ENCODE results near the gene CSRP1. TPM values are rescaled to one million over a fixed set of nuclear protein-coding genes. Genes with fewer than 3 reads are reported as not detected.

Gene CSRP1
- total RNA-seq, 4 donors from 2014 or later: 22.7 to 91.1 (median 68.9) TPM

DNA sequence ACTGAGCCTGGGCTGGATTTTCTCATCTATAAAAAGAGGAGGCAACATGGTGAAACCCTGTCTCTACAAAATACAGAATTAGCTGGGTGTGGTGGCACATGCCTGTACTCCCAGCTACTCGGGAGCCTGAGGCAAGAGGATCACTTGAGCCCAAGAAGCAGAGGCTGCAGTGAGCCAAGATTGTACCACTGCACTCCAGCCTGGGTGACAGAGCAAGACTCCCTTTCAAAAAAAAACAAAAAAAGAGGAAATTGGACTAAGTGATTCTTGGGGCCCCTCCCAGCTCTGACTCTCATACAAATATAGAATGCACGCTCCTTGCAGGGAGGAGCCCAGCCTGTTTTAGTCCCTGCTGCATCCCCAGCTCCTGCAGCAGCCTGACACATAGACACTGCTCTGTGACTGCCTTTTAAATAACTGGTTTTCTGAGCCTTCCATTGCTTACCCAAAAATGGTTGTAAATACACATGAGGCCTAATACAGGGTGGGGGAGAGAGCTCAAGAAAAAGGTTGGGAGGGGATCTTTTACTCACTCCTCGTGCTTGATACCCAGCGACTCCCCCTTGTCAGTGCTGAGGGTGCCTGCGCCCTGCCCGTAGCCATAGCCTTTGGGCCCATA is 17.2 kb downstream of the CSRP1 start:
- in situ Hi-C loops (cut with MboI; ENCODE audit: low sequenced_read_pairs in 4 of 4): no loop called here
- Histone ChIP-seq H3K27ac (peak overlapping the region in 2 of 4 donors; percentile 51 to 55), H3K36me3 (no peaks in the 10 kb centered on the region), H3K4me1 (peaks cover 39 to 45% of the 10 kb centered on the region in 2 donors), H3K4me3 (no peak overlapping the region), H3K27me3 (no peaks in the 10 kb centered on the region), H3K9me3 (no peaks in the 10 kb centered on the region)
- no peak for DNase-seq
- intact Hi-C loops (cut with DNase I; ENCODE audit: low total_unique reads): no loop called here
- ATAC-seq: no peak
- no peak for TF ChIP-seq POLR2A (IDR thresholded peaks at IDR 0.05)
- TF ChIP-seq, protein P1, sequence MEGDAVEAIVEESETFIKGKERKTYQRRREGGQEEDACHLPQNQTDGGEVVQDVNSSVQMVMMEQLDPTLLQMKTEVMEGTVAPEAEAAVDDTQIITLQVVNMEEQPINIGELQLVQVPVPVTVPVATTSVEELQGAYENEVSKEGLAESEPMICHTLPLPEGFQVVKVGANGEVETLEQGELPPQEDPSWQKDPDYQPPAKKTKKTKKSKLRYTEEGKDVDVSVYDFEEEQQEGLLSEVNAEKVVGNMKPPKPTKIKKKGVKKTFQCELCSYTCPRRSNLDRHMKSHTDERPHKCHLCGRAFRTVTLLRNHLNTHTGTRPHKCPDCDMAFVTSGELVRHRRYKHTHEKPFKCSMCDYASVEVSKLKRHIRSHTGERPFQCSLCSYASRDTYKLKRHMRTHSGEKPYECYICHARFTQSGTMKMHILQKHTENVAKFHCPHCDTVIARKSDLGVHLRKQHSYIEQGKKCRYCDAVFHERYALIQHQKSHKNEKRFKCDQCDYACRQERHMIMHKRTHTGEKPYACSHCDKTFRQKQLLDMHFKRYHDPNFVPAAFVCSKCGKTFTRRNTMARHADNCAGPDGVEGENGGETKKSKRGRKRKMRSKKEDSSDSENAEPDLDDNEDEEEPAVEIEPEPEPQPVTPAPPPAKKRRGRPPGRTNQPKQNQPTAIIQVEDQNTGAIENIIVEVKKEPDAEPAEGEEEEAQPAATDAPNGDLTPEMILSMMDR (IDR thresholded peaks at IDR 0.05 in 4 of 5, conservative IDR thresholded peaks at IDR 0.05 in 1 of 5): no peak

DNA sequence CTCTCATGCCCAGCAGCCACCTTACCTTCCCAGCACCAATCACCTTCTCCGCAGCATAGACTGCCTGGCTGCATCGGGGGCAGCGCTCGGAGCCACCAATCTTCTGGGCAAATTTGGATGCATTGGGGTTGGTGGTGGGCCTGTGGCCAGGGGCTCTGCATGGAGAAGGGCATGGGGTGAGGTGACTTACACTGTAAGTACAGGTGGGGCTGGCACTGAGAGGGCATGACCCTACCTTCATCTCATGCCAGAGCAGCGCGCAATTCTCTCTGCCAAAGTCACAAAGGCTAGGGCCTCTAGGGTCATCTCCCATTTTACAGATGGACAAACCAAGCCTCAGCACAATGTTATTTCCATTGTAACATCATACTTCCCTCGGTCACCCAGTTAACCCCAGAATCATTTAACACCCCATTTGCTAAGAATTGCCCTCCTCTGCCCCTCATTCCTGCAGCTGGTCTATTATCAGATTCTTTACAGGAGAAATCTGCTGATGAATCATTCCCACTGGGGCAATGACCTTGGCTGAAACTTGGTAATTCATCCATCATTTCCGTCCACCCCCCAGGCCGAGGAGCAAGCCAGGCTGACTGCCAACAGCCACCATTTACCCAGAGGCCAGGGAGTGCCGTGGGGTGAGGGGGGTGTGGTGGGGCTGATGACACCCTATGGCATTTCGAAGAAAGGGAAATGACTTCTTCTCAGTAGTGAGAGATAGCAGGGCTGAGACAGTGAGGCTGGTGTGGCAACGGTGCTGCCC is 17.9 kb downstream of the CSRP1 start:
- Histone ChIP-seq H3K27me3 (no peaks in the 10 kb centered on the region), H3K4me1 (peaks cover 33 to 38% of the 10 kb centered on the region in 2 donors), H3K4me3 (no peak overlapping the region), H3K36me3 (no peaks in the 10 kb centered on the region), H3K9me3 (no peaks in the 10 kb centered on the region), H3K27ac (peak overlapping the region in 2 of 4 donors; percentile 51 to 55)
- ATAC-seq (no peak), DNase-seq (no peak)
- intact Hi-C loops (cut with DNase I; ENCODE audit: low total_unique reads) (no loop called here), in situ Hi-C loops (cut with MboI; ENCODE audit: low sequenced_read_pairs in 4 of 4) (no loop called here)
- no peak for TF ChIP-seq POLR2A (IDR thresholded peaks at IDR 0.05)
- TF ChIP-seq, protein P1 (IDR thresholded peaks at IDR 0.05 in 4 of 5, conservative IDR thresholded peaks at IDR 0.05 in 1 of 5): no peak

DNA sequence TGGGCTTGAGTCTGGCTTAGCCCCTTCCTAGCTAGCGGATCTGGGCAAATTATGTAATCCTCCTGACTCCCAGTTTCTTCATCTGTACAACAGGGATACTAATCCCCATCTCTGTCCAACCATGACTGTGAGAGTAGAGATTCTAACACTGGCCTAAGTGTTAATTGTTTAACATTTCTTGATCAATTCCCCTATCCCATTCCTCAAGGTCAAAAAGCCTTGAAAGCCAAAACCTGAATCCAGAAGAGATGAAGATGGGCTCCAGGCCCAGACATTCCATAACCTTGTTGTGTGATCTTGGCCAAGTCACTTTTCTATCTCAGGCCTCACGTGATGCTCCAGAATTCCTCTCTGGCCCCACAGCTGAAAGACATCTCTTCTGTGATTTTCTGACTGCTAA is 19.2 kb downstream of the CSRP1 start:
- intact Hi-C loops (cut with DNase I; ENCODE audit: low total_unique reads) (no loop called here), in situ Hi-C loops (cut with MboI; ENCODE audit: low sequenced_read_pairs in 4 of 4) (no loop called here)
- no peak overlapping the region for H3K4me3 ChIP-seq
- H3K4me1 ChIP-seq: peaks cover 23 to 29% of the 10 kb centered on the region in 2 donors
- no peak for DNase-seq
- no peaks in the 10 kb centered on the region for H3K36me3 ChIP-seq
- no peak for ATAC-seq
- no peak for TF ChIP-seq POLR2A (IDR thresholded peaks at IDR 0.05)
- TF ChIP-seq, protein P1 (IDR thresholded peaks at IDR 0.05 in 4 of 5, conservative IDR thresholded peaks at IDR 0.05 in 1 of 5): no peak
- no peaks in the 10 kb centered on the region for H3K27me3 ChIP-seq
- peak overlapping the region in 1 of 4 donors; percentile 55 for H3K27ac ChIP-seq
- H3K9me3 ChIP-seq: no peaks in the 10 kb centered on the region

DNA sequence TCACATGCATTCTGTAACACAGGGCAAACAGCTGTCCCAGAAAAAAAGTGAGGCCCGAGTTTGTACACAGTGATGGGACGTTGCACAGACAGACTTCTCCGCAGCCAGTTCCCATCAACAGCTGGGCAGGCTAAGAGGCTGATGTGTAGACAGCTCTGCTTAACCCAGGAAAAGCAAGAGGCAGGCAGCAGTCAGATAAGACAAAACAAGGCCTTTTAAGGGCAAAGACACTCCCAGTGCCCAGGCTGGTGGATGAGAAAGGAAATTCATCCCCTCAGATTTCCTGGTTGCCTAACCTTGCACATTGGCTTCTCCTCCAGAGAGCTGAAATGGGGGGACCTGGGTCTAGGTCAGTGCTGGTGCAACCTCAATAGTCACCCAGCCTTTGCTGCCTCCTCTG is 20.7 kb downstream of the CSRP1 start:
- H3K4me1 ChIP-seq: peaks cover 24 to 28% of the 10 kb centered on the region in 2 donors
- H3K9me3 ChIP-seq: no peaks in the 10 kb centered on the region
- no peaks in the 10 kb centered on the region for H3K27me3 ChIP-seq
- in situ Hi-C loops (cut with MboI; ENCODE audit: low sequenced_read_pairs in 4 of 4) (no loop called here), intact Hi-C loops (cut with DNase I; ENCODE audit: low total_unique reads) (no loop called here)
- TF ChIP-seq POLR2A (IDR thresholded peaks at IDR 0.05): no peak
- TF ChIP-seq, protein P1 (IDR thresholded peaks at IDR 0.05 in 4 of 5, conservative IDR thresholded peaks at IDR 0.05 in 1 of 5): no peak
- peak overlapping the region in 2 of 4 donors; percentile 12 to 35 for H3K27ac ChIP-seq
- no peak for DNase-seq
- no peak for ATAC-seq
- no peaks in the 10 kb centered on the region for H3K36me3 ChIP-seq
- H3K4me3 ChIP-seq: no peak overlapping the region

All from gastrocnemius medialis (tissue), 4 donors.